GM12878 (cell line): ENCODE data around the gene KATNB1. TPM values are rescaled to one million over a fixed set of nuclear protein-coding genes. Genes with fewer than 3 reads are reported as not detected.

Experiments
- ATAC-seq: fragments of 200-7000 bp; cut with Tn5 transposase; 3 replicates; pipeline ENCODE4 v1.9.1; 2020; ENCODE audit warnings: mild to moderate bottlenecking, moderate library complexity
- BruUV-seq: library from RNA; stranded (reverse); fragments of 400-500 nt; replicated peaks from 2 replicates; lab custom pipeline; 2021; lab: Mats Ljungman, UMichigan
- CTCF ChIA-PET: fragments of 300-600 bp; sonication (Branson Sonifier 250); formaldehyde crosslinking; extraction: SDS; loops from one replicate; lab custom pipeline; 2021; ENCODE audit warnings: inconsistent platforms; lab: Yijun Ruan, JAX
- POLR2A ChIA-PET: fragments of 350-600 bp; formaldehyde crosslinking; extraction: SDS; loops from one replicate; lab custom pipeline; 2021; ENCODE audit warnings: inconsistent platforms; lab: Charles Lee
- RAD21 ChIA-PET: fragments of 300-600 bp; sonication (Branson Sonifier 250); formaldehyde crosslinking; loops from one replicate; lab custom pipeline; 2023; ENCODE audit warnings: antibody characterized with exemption; ENCODE audit not compliant: unreplicated experiment; lab: Charles Lee
- SMC1A ChIA-PET: fragments of 300-600 bp; sonication (Branson Sonifier 250); formaldehyde crosslinking; loops from one replicate; lab custom pipeline; 2023; ENCODE audit not compliant: unreplicated experiment, uncharacterized antibody; lab: Charles Lee
- DNase-seq: peaks from one replicate; pipeline ENCODE4 v3.0.0-alpha.2; 2011; ENCODE audit warnings: low read depth, low spot score
- FAIRE-seq: peaks from 3 replicates; lab custom pipeline; 2011; peaks lifted over from hg19 to GRCh38; lab: Jason Lieb, UNC
- H2AFZ ChIP-seq: 2 replicates; pipeline ENCODE4 v1.6.0; 2011; ENCODE audit warnings: low read depth, low read length, control low read depth; ENCODE audit not compliant: control insufficient read depth
- H3K27ac ChIP-seq: 2 replicates; pipeline ENCODE4 v1.5.1; 2011; ENCODE audit warnings: control low read depth; ENCODE audit not compliant: control insufficient read depth, insufficient read depth
- H3K27me3 ChIP-seq, 2 experiments: replicated peaks in 1 of 2; 2 replicates each; pipeline versions ENCODE4 v1.6.0 to v1.6.1; 2011; ENCODE audit warnings: low read length in 1 of 2; ENCODE audit not compliant: control insufficient read depth in 2 of 2, insufficient read depth in 2 of 2
- H3K36me3 ChIP-seq, 2 experiments: 2 replicates each; pipeline ENCODE4 v1.5.1; 2011; ENCODE audit warnings: low read length in 1 of 2; ENCODE audit not compliant: control insufficient read depth in 2 of 2, insufficient read depth in 2 of 2
- H3K4me1 ChIP-seq: 2 replicates; pipeline ENCODE4 v1.6.1; 2011; ENCODE audit warnings: mild to moderate bottlenecking, low read length, moderate library complexity, mixed read lengths; ENCODE audit not compliant: control insufficient read depth, insufficient read depth
- H3K4me2 ChIP-seq: 2 replicates; pipeline ENCODE4 v1.6.0; 2011; ENCODE audit warnings: control low read depth; ENCODE audit not compliant: control insufficient read depth, insufficient read depth
- H3K4me3 ChIP-seq: fragments of 200-600 bp; sonication (generic); 2 replicates; pipeline ENCODE4 v1.5.1; 2016
- H3K79me2 ChIP-seq: 2 replicates; pipeline ENCODE4 v1.6.0; 2011; ENCODE audit warnings: low read length; ENCODE audit not compliant: control insufficient read depth, insufficient read depth
- H3K9ac ChIP-seq: 2 replicates; pipeline ENCODE4 v1.8.0; 2011; ENCODE audit warnings: low read length, control low read depth, mixed read lengths; ENCODE audit not compliant: control insufficient read depth, insufficient read depth
- H3K9me3 ChIP-seq: replicated peaks from 3 replicates; pipeline ENCODE4 v1.5.1; 2011; ENCODE audit warnings: mild to moderate bottlenecking, low read length; ENCODE audit not compliant: control insufficient read depth, insufficient read depth
- H4K20me1 ChIP-seq: 2 replicates; pipeline ENCODE4 v1.6.0; 2011; ENCODE audit not compliant: control insufficient read depth, insufficient read depth
- BACH1 ChIP-seq: fragments of 450-650 bp; IDR thresholded peaks from 2 replicates; pipeline ENCODE4 v1.6.1; 2017; ENCODE audit warnings: mild to moderate bottlenecking, borderline replicate concordance
- KLF5 ChIP-seq: fragments of 450-650 bp; IDR thresholded peaks from 2 replicates; pipeline ENCODE4 v1.6.1; 2014; ENCODE audit warnings: mild to moderate bottlenecking; ENCODE audit not compliant: partially characterized antibody
- MEF2B ChIP-seq: fragments of 450-650 bp; IDR thresholded peaks from 2 replicates; pipeline ENCODE4 v1.6.1; 2018; ENCODE audit warnings: mild to moderate bottlenecking, moderate library complexity; ENCODE audit not compliant: partially characterized antibody, poor library complexity, severe bottlenecking
- MXI1 ChIP-seq: fragments of 150-350 bp; IDR thresholded peaks from 2 replicates; pipeline ENCODE4 v1.6.1; 2011; ENCODE audit warnings: low read depth, mild to moderate bottlenecking, inconsistent platforms, low read length, improper control_type of control experiment
- RFX5 ChIP-seq: IDR thresholded peaks from 2 replicates; pipeline ENCODE4 v1.6.1; 2011; ENCODE audit warnings: low read depth, low read length, improper control_type of control experiment
- SMARCA5 ChIP-seq: fragments of 450-650 bp; IDR thresholded peaks from 2 replicates; pipeline ENCODE4 v1.6.1; 2017; ENCODE audit warnings: mild to moderate bottlenecking
- SP1 ChIP-seq: IDR thresholded peaks from one replicate; pipeline ENCODE4 v1.6.1; 2011; ENCODE audit warnings: low read depth, low read length
- TCF12 ChIP-seq: IDR thresholded peaks from 2 replicates; pipeline ENCODE4 v1.6.1; 2011; ENCODE audit warnings: low read depth, mild to moderate bottlenecking, low read length
- TCF7 ChIP-seq: IDR thresholded peaks from 2 replicates; pipeline ENCODE4 v1.6.1; 2014; ENCODE audit warnings: antibody characterized with exemption, borderline replicate concordance
- ZZZ3 ChIP-seq: IDR thresholded peaks from 2 replicates; pipeline ENCODE4 v1.6.1; 2011; ENCODE audit warnings: low read depth; ENCODE audit not compliant: control insufficient read depth, insufficient read length
- WGBS: methylation state at CpG from one replicate; pipeline ENCODE4 v1.1.6; 2016; ENCODE audit warnings: low lambda C conversion rate; ENCODE audit not compliant: insufficient replicate concordance, insufficient coverage; ENCODE audit errors: missing lambda C conversion rate; 5-methylcytosine and 5-hydroxymethylcytosine counted together
- in situ Hi-C: fragments of 300-500 bp; cut with MboI; formaldehyde crosslinking; loops from 9 replicates; pipeline ENCODE4 v1.14.3; 2018; ENCODE audit warnings: mixed read lengths
- intact Hi-C: fragments of 100-400 bp; cut with micrococcal nuclease; formaldehyde crosslinking; loops from one replicate; pipeline ENCODE4 v1.14.2; 2022; ENCODE audit not compliant: unreplicated experiment
- polyA plus RNA-seq, 11 experiments: library from polyadenylated mRNA; depleted of rRNA in 4 of 11; unstranded in 6 of 11; stranded (reverse) in 5 of 11; fragments of >200 nt; fragmentation: Nextera tagmentation in 4 of 11; fragmentation: Illumina TruSeq in 1 of 11; extraction: Ambion mirVana in 4 of 11; extraction: Trizol in 1 of 11; gene quantifications; 1 replicate in 1 of 11; 2 replicates in 10 of 11; pipeline versions ENCODE4 v1.2.1 to v1.2.3, GENCODE V29; 2011 to 2016; ENCODE audit warnings: inconsistent platforms in 2 of 11, missing spikeins in 2 of 11, low read depth in 1 of 11
- total RNA-seq, 4 experiments: library from RNA; depleted of rRNA in 3 of 4; stranded (reverse); fragments of >200 nt in 3 of 4; fragmentation: Illumina TruSeq in 1 of 4; extraction: Trizol in 1 of 4; gene quantifications; 2 replicates each; pipeline versions ENCODE4 v1.2.1 to v1.2.3, GENCODE V29; 2013 to 2021

KATNB1 gene
- total and polyA plus RNA-seq, 10 of the 15 experiments (the other 5 are each of a cell fraction or from before 2014, with no cell fraction given) = 0.71 to 46.5 (median 19.5) TPM

DNA sequence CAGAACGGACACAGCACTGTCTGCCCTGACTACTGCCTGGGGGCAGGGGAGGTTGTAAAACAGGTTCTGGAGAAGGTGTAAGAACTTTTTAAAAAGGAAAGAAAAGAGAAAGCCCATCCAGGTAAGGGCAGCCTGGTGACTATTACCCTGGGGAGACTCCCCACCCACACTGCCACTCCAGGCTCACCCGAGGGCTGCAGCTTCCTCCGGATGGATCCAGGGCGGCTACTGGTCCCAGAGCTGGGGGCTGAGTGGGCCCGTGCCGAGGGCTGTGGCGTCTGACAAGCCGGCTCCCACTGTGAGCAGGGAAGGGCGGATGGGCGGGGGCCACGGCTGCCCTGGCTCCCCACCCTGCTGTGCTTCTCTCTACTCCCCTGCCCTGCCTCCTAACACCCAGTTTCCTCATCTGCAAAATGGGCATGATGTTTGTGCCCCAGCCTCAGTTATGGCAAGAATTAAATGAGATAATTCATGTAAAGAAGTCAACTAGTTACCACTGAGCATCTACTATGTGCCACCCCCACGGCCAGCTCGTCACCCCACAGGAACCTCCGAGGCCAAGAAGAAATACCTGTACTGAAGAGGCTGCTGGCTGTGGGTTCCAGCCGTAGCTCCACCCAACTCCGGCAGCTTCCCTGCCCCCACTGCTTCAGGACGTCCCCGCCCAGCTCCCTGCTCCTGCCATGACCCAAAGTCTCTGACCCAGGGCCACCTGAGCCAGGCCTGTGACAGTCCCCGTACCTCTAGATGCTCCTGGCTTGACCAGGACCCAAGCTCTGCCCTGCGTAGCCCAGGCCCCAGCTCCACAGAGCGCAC lies 24.2 kb downstream of the KATNB1 start:
- no peaks in the 10 kb centered on the region; a peak in 1 of 4 replicates for H3K36me3 ChIP-seq
- intact Hi-C loops (loop anchor here (5.0 kb wide), 1 partner anchor 103 kb away; no protein-coding TSS in a partner anchor), in situ Hi-C loops (loop anchor here (5.0 kb wide), 1 partner anchor 243 kb away; the partner anchor contains the start of genes USB1 and ZNF319)
- no peak for DNase-seq
- 51% methylated on average over 21 of the region's 21 CpGs for WGBS
- no peak overlapping the region for H2AFZ ChIP-seq
- no TSS peak for BruUV-seq
- no peaks in the 10 kb centered on the region for H3K27me3 ChIP-seq
- no peak overlapping the region for H3K27ac ChIP-seq
- ChIA-PET SMC1A (no interaction called here), RAD21 (interaction anchor here (0.8 kb wide), 1 partner anchor 64 kb away, joined by 3 read pairs; no protein-coding TSS in a partner anchor), POLR2A (interaction anchor here (0.8 kb wide), 1 partner anchor 734 kb away, joined by 3 read pairs; no protein-coding TSS in a partner anchor), CTCF (interaction anchor here (0.5 to 0.7 kb wide), 2 partner anchors 10 to 246 kb away, joined by 3 to 4 read pairs; no protein-coding TSS in a partner anchor)
- H3K79me2 ChIP-seq = no peaks in the 10 kb centered on the region
- ATAC-seq = no peak
- H3K4me1 ChIP-seq = no peaks in the 10 kb centered on the region
- TF ChIP-seq SMARCA5 = no peak
- no peak for TF ChIP-seq BACH1
- TF ChIP-seq ZZZ3 = no peak
- TF ChIP-seq MXI1 = no peak
- no peak for TF ChIP-seq KLF5
- no peak for TF ChIP-seq RFX5
- TF ChIP-seq SP1 = no peak
- no peak for TF ChIP-seq MEF2B
- TF ChIP-seq TCF12 = no peak
- TF ChIP-seq TCF7 = no peak
- no peak overlapping the region for H3K4me3 ChIP-seq
- H3K9ac ChIP-seq = no peak overlapping the region
- no peak overlapping the region for H3K4me2 ChIP-seq
- H3K9me3 ChIP-seq = no peaks in the 10 kb centered on the region
- no peaks in the 10 kb centered on the region for H4K20me1 ChIP-seq
- FAIRE-seq = no peak
